Fibroblast of lung (primary cell): ENCODE data around the gene PLXNB1. TPM values are rescaled to one million over a fixed set of nuclear protein-coding genes. Genes with fewer than 3 reads are reported as not detected.

ENCODE experiments used
- DNase-seq, 2 donors: peaks; one replicate each; pipeline versions ENCODE4 v3.0.0 to v3.0.0-alpha.2; 2010; ENCODE audit warnings: low read depth in 2 of 2
- H2AFZ ChIP-seq: 2 replicates; pipeline ENCODE4 v1.5.1; 2012; ENCODE audit warnings: low read length, control low read depth, inconsistent platforms
- H3K27ac ChIP-seq: 2 replicates; pipeline ENCODE4 v1.5.1; 2011; ENCODE audit warnings: low read length, control low read depth; ENCODE audit not compliant: insufficient read depth
- H3K27me3 ChIP-seq: 2 replicates; pipeline ENCODE4 v1.5.1; 2011; ENCODE audit warnings: mild to moderate bottlenecking, low read length; ENCODE audit not compliant: control insufficient read depth, insufficient read depth
- H3K36me3 ChIP-seq: 2 replicates; pipeline ENCODE4 v1.5.1; 2011; ENCODE audit warnings: low read length; ENCODE audit not compliant: control insufficient read depth, insufficient read depth
- H3K4me1 ChIP-seq: 2 replicates; pipeline ENCODE4 v1.5.1; 2011; ENCODE audit warnings: low read length; ENCODE audit not compliant: control insufficient read depth, insufficient read depth; ENCODE audit errors: extremely low read depth
- H3K4me2 ChIP-seq: 2 replicates; pipeline ENCODE4 v1.5.1; 2011; ENCODE audit warnings: low read length, control low read depth; ENCODE audit not compliant: insufficient read depth; ENCODE audit errors: extremely low read depth
- H3K4me3 ChIP-seq, 4 experiments: fragments of 200-600 bp in 1 of 4; sonication (generic) in 1 of 4; replicated peaks in 1 of 4; 2 replicates each; pipeline ENCODE4 v1.5.1; 2011 to 2016; ENCODE audit warnings: low read length in 4 of 4, low read depth in 3 of 4, mild to moderate bottlenecking in 3 of 4, control low read depth in 2 of 4, inconsistent platforms in 1 of 4, mixed read lengths in 1 of 4; ENCODE audit not compliant: insufficient read depth in 1 of 4; ENCODE audit errors: control extremely low read depth in 1 of 4
- H3K79me2 ChIP-seq: 2 replicates; pipeline ENCODE4 v1.5.1; 2012; ENCODE audit warnings: mild to moderate bottlenecking, low read length, inconsistent platforms; ENCODE audit not compliant: control insufficient read depth, insufficient read depth
- H3K9ac ChIP-seq: 2 replicates; pipeline ENCODE4 v1.5.1; 2011; ENCODE audit warnings: mild to moderate bottlenecking, low read length, control low read depth; ENCODE audit not compliant: insufficient read depth
- H3K9me3 ChIP-seq: 2 replicates; pipeline ENCODE4 v1.5.1; 2012; ENCODE audit warnings: low read depth, low read length; ENCODE audit not compliant: control insufficient read depth, insufficient read depth
- H4K20me1 ChIP-seq: 2 replicates; pipeline ENCODE4 v1.5.1; 2011; ENCODE audit warnings: low read length; ENCODE audit not compliant: control insufficient read depth, insufficient read depth; ENCODE audit errors: extremely low read depth
- EZH2 ChIP-seq: IDR thresholded peaks from 2 replicates; pipeline ENCODE4 v1.5.1; 2012; ENCODE audit warnings: low read length, control low read depth, mild to moderate bottlenecking; ENCODE audit errors: missing control alignments
- polyA plus RNA-seq, 2 donors: library from polyadenylated mRNA; depleted of rRNA in 1 of 2; stranded (reverse) in 1 of 2; unstranded in 1 of 2; fragments of >200 nt; gene quantifications; 2 replicates each; pipeline ENCODE4 v1.2.1, GENCODE V29; 2011 to 2012; ENCODE audit warnings: missing spikeins in 1 of 2
- total RNA-seq: library from RNA; depleted of rRNA; stranded (reverse); fragments of >200 nt; gene quantifications from 2 replicates; pipeline ENCODE4 v1.2.1, GENCODE V29; 2014
- TF ChIP-seq, protein P1 (sequence below), 2 donors: IDR thresholded peaks in 1 of 2; conservative IDR thresholded peaks in 1 of 2; 1 replicate in 1 of 2; 2 replicates in 1 of 2; pipeline ENCODE4 v1.5.1; 2011 to 2012; ENCODE audit warnings: low read length in 2 of 2, control low read depth in 1 of 2, inconsistent platforms in 1 of 2, low read depth in 1 of 2, mild to moderate bottlenecking in 1 of 2

Gene PLXNB1
- total and polyA plus RNA-seq, 2 donors (not counting 1 experiment from before 2014, with no cell fraction given) = 12.8 to 44.6 TPM

DNA sequence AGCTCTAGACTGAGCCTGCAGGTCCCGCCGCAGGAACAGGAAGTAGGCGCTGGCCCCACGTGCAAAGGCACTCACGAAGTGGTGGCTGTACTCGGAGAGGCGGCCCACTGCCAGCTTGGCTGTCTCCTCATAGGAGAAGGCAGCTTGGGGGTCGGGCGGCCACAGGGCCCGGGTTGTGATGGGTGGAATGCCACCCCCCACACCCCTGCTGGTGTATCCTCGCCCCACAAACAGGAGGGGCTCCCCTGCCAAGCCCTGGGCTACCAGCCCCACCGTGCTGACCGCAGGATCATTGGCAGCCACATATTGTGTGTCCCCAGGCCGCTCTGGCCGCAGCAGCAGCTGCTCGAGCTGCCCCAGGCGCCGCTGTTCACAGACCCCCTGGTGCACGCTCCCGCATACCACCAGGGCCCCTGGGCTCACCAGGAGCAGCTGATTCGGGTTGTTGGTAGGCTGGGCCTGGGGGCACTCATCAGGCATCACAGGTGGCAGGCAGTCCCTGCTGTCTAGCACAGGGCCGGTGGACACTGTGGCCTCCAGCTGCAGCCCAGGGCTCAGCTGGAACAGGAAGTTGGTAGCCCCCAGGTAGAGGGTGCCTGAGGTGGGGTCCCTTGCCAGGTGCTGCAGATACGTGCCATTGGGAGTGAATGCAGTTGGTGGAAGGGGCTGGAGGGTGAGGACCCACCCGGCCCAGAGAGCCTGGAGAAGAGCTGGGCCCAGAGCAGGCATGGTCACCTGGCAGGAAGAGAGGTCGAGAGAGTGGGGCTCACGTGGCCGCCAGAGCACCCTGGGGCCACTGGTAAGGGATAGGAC is 5.8 kb downstream of the PLXNB1 start:
- no peak overlapping the region for H3K27ac ChIP-seq
- peaks cover 11% of the 10 kb centered on the region for H3K4me1 ChIP-seq
- H3K79me2 ChIP-seq = no peaks in the 10 kb centered on the region
- no peak overlapping the region for H3K4me3 ChIP-seq
- no peaks in the 10 kb centered on the region for H3K27me3 ChIP-seq
- no peak overlapping the region for H3K9ac ChIP-seq
- TF ChIP-seq, protein P1, sequence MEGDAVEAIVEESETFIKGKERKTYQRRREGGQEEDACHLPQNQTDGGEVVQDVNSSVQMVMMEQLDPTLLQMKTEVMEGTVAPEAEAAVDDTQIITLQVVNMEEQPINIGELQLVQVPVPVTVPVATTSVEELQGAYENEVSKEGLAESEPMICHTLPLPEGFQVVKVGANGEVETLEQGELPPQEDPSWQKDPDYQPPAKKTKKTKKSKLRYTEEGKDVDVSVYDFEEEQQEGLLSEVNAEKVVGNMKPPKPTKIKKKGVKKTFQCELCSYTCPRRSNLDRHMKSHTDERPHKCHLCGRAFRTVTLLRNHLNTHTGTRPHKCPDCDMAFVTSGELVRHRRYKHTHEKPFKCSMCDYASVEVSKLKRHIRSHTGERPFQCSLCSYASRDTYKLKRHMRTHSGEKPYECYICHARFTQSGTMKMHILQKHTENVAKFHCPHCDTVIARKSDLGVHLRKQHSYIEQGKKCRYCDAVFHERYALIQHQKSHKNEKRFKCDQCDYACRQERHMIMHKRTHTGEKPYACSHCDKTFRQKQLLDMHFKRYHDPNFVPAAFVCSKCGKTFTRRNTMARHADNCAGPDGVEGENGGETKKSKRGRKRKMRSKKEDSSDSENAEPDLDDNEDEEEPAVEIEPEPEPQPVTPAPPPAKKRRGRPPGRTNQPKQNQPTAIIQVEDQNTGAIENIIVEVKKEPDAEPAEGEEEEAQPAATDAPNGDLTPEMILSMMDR (conservative IDR thresholded peaks at IDR 0.05 in 1 of 2, IDR thresholded peaks at IDR 0.05 in 1 of 2; ENCODE audit: low read depth in 1 of 2, low read length in 2 of 2) = no peak
- no peak for TF ChIP-seq EZH2
- H3K36me3 ChIP-seq = no peaks in the 10 kb centered on the region
- no peak overlapping the region for H2AFZ ChIP-seq
- H4K20me1 ChIP-seq = no peaks in the 10 kb centered on the region
- no peak for DNase-seq
- no peak overlapping the region for H3K4me2 ChIP-seq
- H3K9me3 ChIP-seq = no peaks in the 10 kb centered on the region

DNA sequence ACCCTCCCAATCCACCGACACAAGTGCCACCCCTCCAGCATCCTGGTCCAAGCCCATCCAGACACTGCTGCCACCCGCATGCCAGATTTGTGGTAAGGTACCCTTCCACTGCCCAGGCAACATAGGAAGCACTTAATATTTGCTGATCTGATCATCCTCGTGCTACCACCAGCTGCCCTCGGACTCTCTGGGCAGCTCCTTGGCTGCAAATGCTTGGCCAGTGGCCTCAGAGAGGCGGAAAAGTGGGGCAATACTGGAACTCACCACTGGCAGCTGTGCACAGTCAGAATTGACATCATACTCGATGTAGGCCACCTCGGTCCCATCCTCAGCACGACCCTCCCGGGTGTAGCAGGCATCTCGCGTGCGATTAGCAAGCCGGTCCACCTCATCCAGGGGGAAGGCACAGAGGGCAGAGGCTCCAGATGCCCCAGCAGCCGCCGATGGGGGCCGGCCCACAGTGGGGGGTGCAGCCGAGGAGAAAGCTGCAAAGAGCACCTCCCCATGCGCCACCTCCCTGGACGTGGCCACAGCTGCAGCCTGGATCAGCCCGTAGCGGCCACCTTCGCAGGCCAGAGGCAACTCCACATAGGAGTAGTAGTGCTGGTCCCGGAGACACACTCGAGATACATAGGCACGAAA is 6.5 kb downstream of the PLXNB1 start:
- Histone ChIP-seq H2AFZ (no peak overlapping the region), H3K9ac (no peak overlapping the region), H3K4me3 (no peak overlapping the region), H3K36me3 (no peaks in the 10 kb centered on the region), H3K4me2 (no peak overlapping the region), H3K9me3 (no peaks in the 10 kb centered on the region), H3K4me1 (peaks cover 11% of the 10 kb centered on the region), H3K79me2 (no peaks in the 10 kb centered on the region), H4K20me1 (no peaks in the 10 kb centered on the region), H3K27me3 (no peaks in the 10 kb centered on the region), H3K27ac (no peak overlapping the region)
- TF ChIP-seq EZH2 = no peak
- TF ChIP-seq, protein P1 (conservative IDR thresholded peaks at IDR 0.05 in 1 of 2, IDR thresholded peaks at IDR 0.05 in 1 of 2; ENCODE audit: low read depth in 1 of 2, low read length in 2 of 2) = no peak
- no peak for DNase-seq

DNA sequence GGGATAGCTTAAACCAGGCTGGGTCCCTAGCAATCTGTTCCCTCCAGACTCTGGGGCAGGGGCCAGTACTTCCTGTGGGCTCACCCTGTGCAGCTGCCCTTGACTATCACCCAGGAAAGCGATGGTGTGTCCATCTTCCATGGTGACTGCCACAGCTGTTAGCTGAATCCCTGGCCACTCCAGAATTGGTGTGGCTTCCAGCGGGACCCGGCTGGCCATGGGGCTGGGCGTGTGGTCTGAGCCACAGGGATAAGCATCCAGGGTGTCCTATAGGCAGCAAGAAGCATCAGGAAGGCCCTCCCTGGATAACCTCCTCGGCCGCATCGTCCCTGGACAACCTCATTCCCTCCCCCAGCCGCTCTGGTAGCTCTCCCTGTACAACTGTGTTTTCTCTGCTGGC is 7.2 kb downstream of the PLXNB1 start:
- H3K27ac ChIP-seq = no peak overlapping the region
- H3K9me3 ChIP-seq = no peaks in the 10 kb centered on the region
- peaks cover under 1% of the 10 kb centered on the region for H3K36me3 ChIP-seq
- no peak overlapping the region for H3K4me3 ChIP-seq
- H2AFZ ChIP-seq = no peak overlapping the region
- no peak for DNase-seq
- no peaks in the 10 kb centered on the region for H4K20me1 ChIP-seq
- no peak overlapping the region for H3K9ac ChIP-seq
- no peak for TF ChIP-seq EZH2
- TF ChIP-seq, protein P1 (conservative IDR thresholded peaks at IDR 0.05 in 1 of 2, IDR thresholded peaks at IDR 0.05 in 1 of 2; ENCODE audit: low read depth in 1 of 2, low read length in 2 of 2) = no peak
- H3K4me2 ChIP-seq = no peak overlapping the region
- no peaks in the 10 kb centered on the region for H3K27me3 ChIP-seq
- H3K4me1 ChIP-seq = peaks cover 7% of the 10 kb centered on the region
- no peaks in the 10 kb centered on the region for H3K79me2 ChIP-seq
